ENCODE measurements around the gene TDP2. TPM values are rescaled to one million over a fixed set of nuclear protein-coding genes. Genes with fewer than 3 reads are reported as not detected.

TDP2 gene
- total and polyA plus RNA-seq, 9 of the 15 experiments (the other 6 are each of a cell fraction or from before 2014, with no cell fraction given): 27.7 to 60.1 (median 31.8) TPM

GRCh38 chr6:24709014-24709711 is 42.5 kb upstream of the TDP2 start (continued):
- TF ChIP-seq CREB3 (tag; conservative IDR thresholded peaks at IDR 0.05; ENCODE audit: low read depth) (no peak), KDM2B (CRISPR knock-in tag; IDR thresholded peaks at IDR 0.05) (no peak), ZNF696 (CRISPR knock-in tag; conservative IDR thresholded peaks at IDR 0.05) (peak; percentile 6; the same call in 1 of the 2 replicates), RAD51 (IDR thresholded peaks at IDR 0.05; ENCODE audit: borderline replicate concordance, low read depth) (peak; percentile 40), POU5F1 (IDR thresholded peaks at IDR 0.05; ENCODE audit: borderline replicate concordance, low read depth, low read length, partially characterized antibody) (no peak), SUPT5H (IDR thresholded peaks at IDR 0.05) (peak; percentile 82), EZH2 (IDR thresholded peaks at IDR 0.05; ENCODE audit: borderline replicate concordance, low read depth, low read length) (no peak), CUX1 (CRISPR knock-in tag; IDR thresholded peaks at IDR 0.05) (no peak), ELF4 (CRISPR knock-in tag; IDR thresholded peaks at IDR 0.05) (no peak), POLR2A (conservative IDR thresholded peaks at IDR 0.05) (peak; percentile 75), ZNF277 (CRISPR knock-in tag; IDR thresholded peaks at IDR 0.05; ENCODE audit: borderline replicate concordance) (no peak), ZNF23 (CRISPR knock-in tag; IDR thresholded peaks at IDR 0.05) (no peak)
- TF ChIP-seq, protein P1, sequence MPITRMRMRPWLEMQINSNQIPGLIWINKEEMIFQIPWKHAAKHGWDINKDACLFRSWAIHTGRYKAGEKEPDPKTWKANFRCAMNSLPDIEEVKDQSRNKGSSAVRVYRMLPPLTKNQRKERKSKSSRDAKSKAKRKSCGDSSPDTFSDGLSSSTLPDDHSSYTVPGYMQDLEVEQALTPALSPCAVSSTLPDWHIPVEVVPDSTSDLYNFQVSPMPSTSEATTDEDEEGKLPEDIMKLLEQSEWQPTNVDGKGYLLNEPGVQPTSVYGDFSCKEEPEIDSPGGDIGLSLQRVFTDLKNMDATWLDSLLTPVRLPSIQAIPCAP (CRISPR knock-in tag; IDR thresholded peaks at IDR 0.05; ENCODE audit: borderline replicate concordance): no peak
- TF ChIP-seq, protein P2, sequence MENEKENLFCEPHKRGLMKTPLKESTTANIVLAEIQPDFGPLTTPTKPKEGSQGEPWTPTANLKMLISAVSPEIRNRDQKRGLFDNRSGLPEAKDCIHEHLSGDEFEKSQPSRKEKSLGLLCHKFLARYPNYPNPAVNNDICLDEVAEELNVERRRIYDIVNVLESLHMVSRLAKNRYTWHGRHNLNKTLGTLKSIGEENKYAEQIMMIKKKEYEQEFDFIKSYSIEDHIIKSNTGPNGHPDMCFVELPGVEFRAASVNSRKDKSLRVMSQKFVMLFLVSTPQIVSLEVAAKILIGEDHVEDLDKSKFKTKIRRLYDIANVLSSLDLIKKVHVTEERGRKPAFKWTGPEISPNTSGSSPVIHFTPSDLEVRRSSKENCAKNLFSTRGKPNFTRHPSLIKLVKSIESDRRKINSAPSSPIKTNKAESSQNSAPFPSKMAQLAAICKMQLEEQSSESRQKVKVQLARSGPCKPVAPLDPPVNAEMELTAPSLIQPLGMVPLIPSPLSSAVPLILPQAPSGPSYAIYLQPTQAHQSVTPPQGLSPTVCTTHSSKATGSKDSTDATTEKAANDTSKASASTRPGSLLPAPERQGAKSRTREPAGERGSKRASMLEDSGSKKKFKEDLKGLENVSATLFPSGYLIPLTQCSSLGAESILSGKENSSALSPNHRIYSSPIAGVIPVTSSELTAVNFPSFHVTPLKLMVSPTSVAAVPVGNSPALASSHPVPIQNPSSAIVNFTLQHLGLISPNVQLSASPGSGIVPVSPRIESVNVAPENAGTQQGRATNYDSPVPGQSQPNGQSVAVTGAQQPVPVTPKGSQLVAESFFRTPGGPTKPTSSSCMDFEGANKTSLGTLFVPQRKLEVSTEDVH (IDR thresholded peaks at IDR 0.05; ENCODE audit: low read depth, partially characterized antibody): peak; percentile 39
- TF ChIP-seq, protein P3, sequence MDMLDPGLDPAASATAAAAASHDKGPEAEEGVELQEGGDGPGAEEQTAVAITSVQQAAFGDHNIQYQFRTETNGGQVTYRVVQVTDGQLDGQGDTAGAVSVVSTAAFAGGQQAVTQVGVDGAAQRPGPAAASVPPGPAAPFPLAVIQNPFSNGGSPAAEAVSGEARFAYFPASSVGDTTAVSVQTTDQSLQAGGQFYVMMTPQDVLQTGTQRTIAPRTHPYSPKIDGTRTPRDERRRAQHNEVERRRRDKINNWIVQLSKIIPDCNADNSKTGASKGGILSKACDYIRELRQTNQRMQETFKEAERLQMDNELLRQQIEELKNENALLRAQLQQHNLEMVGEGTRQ (CRISPR knock-in tag; IDR thresholded peaks at IDR 0.05): 0 out of 2 replicates have a peak, but pooled peaks have one; percentile 4
